ENCODE data around the gene MRPS2. TPM values are rescaled to one million over a fixed set of nuclear protein-coding genes. Genes with fewer than 3 reads are reported as not detected.
"Not testable (repeated sequence)": the region's sequence is repeated elsewhere in the genome, so short reads cannot be mapped to it uniquely, and the experiment has no call there.

MRPS2 gene
- total RNA-seq, 1 experiment from 2014 or later, result 65.5 TPM

- no peaks in the 10 kb centered on the region for H3K4me1 ChIP-seq
- TF ChIP-seq CTCF (IDR thresholded peaks at IDR 0.05; ENCODE audit: insufficient read depth in 1 of 2, low read depth in 1 of 2, low read length in 1 of 2, severe bottlenecking in 1 of 2, unreplicated experiment in 1 of 2), result no peak
- no peak for DNase-seq
- no peaks in the 10 kb centered on the region for H3K4me1 Mint-ChIP-seq (ENCODE audit: low read depth, unreplicated experiment)
- H3K27me3 Mint-ChIP-seq (ENCODE audit: insufficient read depth, unreplicated experiment), result peaks cover 9% of the 10 kb centered on the region
- BruUV-seq (replicated peaks), result no TSS peak
- peaks cover 6% of the 10 kb centered on the region; the same call in 1 of the 2 replicates for H3K9me3 ChIP-seq
- no peaks in the 10 kb centered on the region for H3K27me3 ChIP-seq (replicated peaks; ENCODE audit: control insufficient read depth, insufficient read depth, low read length)
- CTCF ChIA-PET, result interaction anchor here (0.5 kb wide), 1 partner anchor 13 kb away, joined by 3 read pairs; a partner anchor contains a TSS
- H3K36me3 Mint-ChIP-seq (ENCODE audit: insufficient read depth, unreplicated experiment), result no peaks in the 10 kb centered on the region
- no peak overlapping the region for H3K27ac Mint-ChIP-seq (ENCODE audit: unreplicated experiment)
- H3K4me3 Mint-ChIP-seq (ENCODE audit: unreplicated experiment), result no peak overlapping the region
- H3K36me3 ChIP-seq (ENCODE audit: control insufficient read depth, insufficient read depth, low read length), result no peaks in the 10 kb centered on the region
- H3K4me3 ChIP-seq (ENCODE audit: low read depth, low read length), result no peak overlapping the region
- H3K9me3 Mint-ChIP-seq (ENCODE audit: unreplicated experiment), result no peaks in the 10 kb centered on the region
- intact Hi-C loops (cut with micrococcal nuclease; ENCODE audit: unreplicated experiment), result no loop called here
- POLR2A ChIA-PET, result no interaction called here
Observed at GRCh38 chr9:135512904-135513303, 12.4 kb downstream of the MRPS2 start.

- Mint-ChIP-seq H3K4me1 (ENCODE audit: low read depth, unreplicated experiment) (no peaks in the 10 kb centered on the region), H3K27ac (ENCODE audit: unreplicated experiment) (no peak overlapping the region), H3K36me3 (ENCODE audit: insufficient read depth, unreplicated experiment) (no peaks in the 10 kb centered on the region), H3K9me3 (ENCODE audit: unreplicated experiment) (no peaks in the 10 kb centered on the region), H3K4me3 (ENCODE audit: unreplicated experiment) (no peak overlapping the region), H3K27me3 (ENCODE audit: insufficient read depth, unreplicated experiment) (peaks cover 13% of the 10 kb centered on the region)
- no peak overlapping the region for H3K4me3 ChIP-seq (ENCODE audit: low read depth, low read length)
- TF ChIP-seq CTCF (IDR thresholded peaks at IDR 0.05; ENCODE audit: insufficient read depth in 1 of 2, low read depth in 1 of 2, low read length in 1 of 2, severe bottlenecking in 1 of 2, unreplicated experiment in 1 of 2), result no peak
- no peaks in the 10 kb centered on the region for H3K36me3 ChIP-seq (ENCODE audit: control insufficient read depth, insufficient read depth, low read length)
- no peaks in the 10 kb centered on the region for H3K27me3 ChIP-seq (replicated peaks; ENCODE audit: control insufficient read depth, insufficient read depth, low read length)
- ChIA-PET POLR2A (no interaction called here), CTCF (interaction anchor here (0.5 kb wide), 1 partner anchor 14 kb away, joined by 3 read pairs; a partner anchor contains a TSS)
- no TSS peak for BruUV-seq (replicated peaks)
- DNase-seq, result no peak
- H3K9me3 ChIP-seq, result peaks cover 6% of the 10 kb centered on the region; the same call in 1 of the 2 replicates
- intact Hi-C loops (cut with micrococcal nuclease; ENCODE audit: unreplicated experiment), result no loop called here
- H3K4me1 ChIP-seq, result no peaks in the 10 kb centered on the region
Observed at GRCh38 chr9:135513351-135513846, 12.9 kb downstream of the MRPS2 start.

GRCh38 chr9:135513906-135514305 is 13.4 kb downstream of the MRPS2 start:
- H3K4me3 ChIP-seq (ENCODE audit: low read depth, low read length); H3K9me3 ChIP-seq; POLR2A ChIA-PET; H3K9me3 Mint-ChIP-seq (ENCODE audit: unreplicated experiment); H3K4me3 Mint-ChIP-seq (ENCODE audit: unreplicated experiment); H3K36me3 Mint-ChIP-seq (ENCODE audit: insufficient read depth, unreplicated experiment); CTCF ChIA-PET; H3K4me1 Mint-ChIP-seq (ENCODE audit: low read depth, unreplicated experiment); H3K36me3 ChIP-seq (ENCODE audit: control insufficient read depth, insufficient read depth, low read length); H3K27me3 ChIP-seq (replicated peaks; ENCODE audit: control insufficient read depth, insufficient read depth, low read length); intact Hi-C loops (cut with micrococcal nuclease; ENCODE audit: unreplicated experiment); DNase-seq; H3K4me1 ChIP-seq; H3K27ac Mint-ChIP-seq (ENCODE audit: unreplicated experiment); BruUV-seq (replicated peaks): not testable (repeated sequence)
- H3K27me3 Mint-ChIP-seq (ENCODE audit: insufficient read depth, unreplicated experiment), result peaks cover 16% of the 10 kb centered on the region

Measured in Caco-2 (cell line).